ENCODE measurements around the gene POLD4. TPM values are rescaled to one million over a fixed set of nuclear protein-coding genes. Genes with fewer than 3 reads are reported as not detected.
A peak's percentile ranks its signal among the peaks of the same experiment; 100 is the strongest.

POLD4 gene
- total and polyA plus RNA-seq, 7 experiments from 2014 or later = 59.9 to 116 (median 95.1) TPM

GRCh38 chr11:67307545-67308001 is 45.8 kb downstream of the POLD4 start:
- H3K27me3 ChIP-seq (ENCODE audit: control insufficient read depth in 2 of 2, insufficient read depth in 2 of 2, low read length in 2 of 2) = no peaks in the 10 kb centered on the region
- Mint-ChIP-seq H3K27ac (peak overlapping the region in 1 of 9 donors; percentile 38), H3K4me3 (no peak overlapping the region), H3K27me3 (no peaks in the 10 kb centered on the region), H3K9me3 (no peaks in the 10 kb centered on the region), H3K4me1 (peaks cover 12 to 26% (median 18%) of the 10 kb centered on the region in 7 donors), H3K36me3 (peaks cover 0 to 1% (median 0%) of the 10 kb centered on the region in 5 donors)
- H3K4me1 ChIP-seq (ENCODE audit: control insufficient read depth in 2 of 2, insufficient read depth in 2 of 2, low read length in 2 of 2) = peaks cover 14 to 18% of the 10 kb centered on the region in 2 donors
- ATAC-seq (no peak), DNase-seq (no peak)
- peaks cover 0 to 4% (median 0%) of the 10 kb centered on the region in 3 experiments for H3K36me3 ChIP-seq (ENCODE audit: control insufficient read depth in 2 of 3, insufficient read depth in 3 of 3, low read length in 3 of 3)
- no peak overlapping the region for H3K4me3 ChIP-seq (ENCODE audit: low read length)
- intact Hi-C loops (cut with micrococcal nuclease) = no loop called here
- POLR2A ChIA-PET = interaction anchor here (0.9 to 10.1 kb wide), 2 partner anchors 18 to 36 kb away, joined by 3 to 124 read pairs; partner anchors contain the start of gene ANKRD13D
- no peaks in the 10 kb centered on the region for H3K9me3 ChIP-seq (ENCODE audit: control insufficient read depth in 2 of 3, low read length in 3 of 3)
- CTCF ChIA-PET = interaction anchor here (0.8 kb wide), 1 partner anchor 38 kb away, joined by 3 read pairs; no protein-coding TSS in a partner anchor
- no peak overlapping the region for H3K27ac ChIP-seq (ENCODE audit: low read depth, low read length)

GRCh38 chr11:67306769-67307544 is 46.4 kb downstream of the POLD4 start:
- CTCF ChIA-PET = no interaction called here

GRCh38 chr11:67304511-67305113 is 48.7 kb downstream of the POLD4 start:
- peak overlapping the region in 9 of 10 donors; percentile 6 to 79 (median 55) for H3K4me3 Mint-ChIP-seq
- peaks cover 0 to 13% (median 6%) of the 10 kb centered on the region in 7 donors for H3K4me1 Mint-ChIP-seq
- peaks cover 0 to 5% (median 0%) of the 10 kb centered on the region in 5 donors for H3K36me3 Mint-ChIP-seq
- Histone ChIP-seq H3K4me1 (ENCODE audit: control insufficient read depth in 2 of 2, insufficient read depth in 2 of 2, low read length in 2 of 2) (peaks cover 6 to 9% of the 10 kb centered on the region in 2 donors), H3K9me3 (ENCODE audit: control insufficient read depth in 2 of 3, low read length in 3 of 3) (no peaks in the 10 kb centered on the region), H3K27me3 (ENCODE audit: control insufficient read depth in 2 of 2, insufficient read depth in 2 of 2, low read length in 2 of 2) (no peaks in the 10 kb centered on the region), H3K36me3 (ENCODE audit: control insufficient read depth in 2 of 3, insufficient read depth in 3 of 3, low read length in 3 of 3) (peaks cover 0 to 23% (median 5%) of the 10 kb centered on the region in 3 experiments), H3K4me3 (ENCODE audit: low read length) (peak overlapping the region; percentile 61), H3K27ac (ENCODE audit: low read depth, low read length) (peak overlapping the region; percentile 76)
- peak overlapping the region in 4 of 9 donors; percentile 46 to 60 (median 54) for H3K27ac Mint-ChIP-seq
- DNase-seq = no peak
- H3K27me3 Mint-ChIP-seq = no peaks in the 10 kb centered on the region
- ChIA-PET CTCF (interaction anchor here (0.6 to 1.4 kb wide), 4 partner anchors 9 to 65 kb away, joined by 3 to 5 read pairs (median 4); no protein-coding TSS in a partner anchor), POLR2A (interaction anchor here (1.2 to 10.1 kb wide), 6 partner anchors 9 to 48 kb away, joined by 5 to 124 read pairs (median 6); partner anchors contain the start of genes ANKRD13D and POLD4)
- ATAC-seq = no peak
- intact Hi-C loops (cut with micrococcal nuclease) = no loop called here
- no peaks in the 10 kb centered on the region for H3K9me3 Mint-ChIP-seq

More at GRCh38 chr11:67306769-67307544, 46.4 kb downstream of the POLD4 start:
- Mint-ChIP-seq H3K27ac (no peak overlapping the region), H3K4me1 (peaks cover 6 to 24% (median 16%) of the 10 kb centered on the region in 7 donors), H3K9me3 (no peaks in the 10 kb centered on the region), H3K27me3 (no peaks in the 10 kb centered on the region), H3K36me3 (peaks cover 0 to 1% (median 0%) of the 10 kb centered on the region in 5 donors), H3K4me3 (no peak overlapping the region)
- intact Hi-C loops (cut with micrococcal nuclease) = no loop called here
- Histone ChIP-seq H3K27ac (ENCODE audit: low read depth, low read length) (no peak overlapping the region), H3K36me3 (ENCODE audit: control insufficient read depth in 2 of 3, insufficient read depth in 3 of 3, low read length in 3 of 3) (peaks cover 0 to 4% (median 0%) of the 10 kb centered on the region in 3 experiments), H3K9me3 (ENCODE audit: control insufficient read depth in 2 of 3, low read length in 3 of 3) (no peaks in the 10 kb centered on the region), H3K4me1 (ENCODE audit: control insufficient read depth in 2 of 2, insufficient read depth in 2 of 2, low read length in 2 of 2) (peaks cover 9 to 11% of the 10 kb centered on the region in 2 donors), H3K27me3 (ENCODE audit: control insufficient read depth in 2 of 2, insufficient read depth in 2 of 2, low read length in 2 of 2) (no peaks in the 10 kb centered on the region), H3K4me3 (ENCODE audit: low read length) (no peak overlapping the region)
- ATAC-seq = no peak
- POLR2A ChIA-PET = interaction anchor here (0.5 to 10.1 kb wide), 2 partner anchors 17 to 1194 kb away, joined by 3 to 124 read pairs; partner anchors contain the start of gene ANKRD13D
- no peak for DNase-seq

- Histone ChIP-seq H3K4me3 (ENCODE audit: low read length) (peak overlapping the region; percentile 61), H3K9me3 (ENCODE audit: control insufficient read depth in 2 of 3, low read length in 3 of 3) (no peaks in the 10 kb centered on the region), H3K36me3 (ENCODE audit: control insufficient read depth in 2 of 3, insufficient read depth in 3 of 3, low read length in 3 of 3) (peaks cover 0 to 30% (median 12%) of the 10 kb centered on the region in 3 experiments), H3K27ac (ENCODE audit: low read depth, low read length) (peak overlapping the region; percentile 76), H3K4me1 (ENCODE audit: control insufficient read depth in 2 of 2, insufficient read depth in 2 of 2, low read length in 2 of 2) (peaks cover 6 to 9% of the 10 kb centered on the region in 2 donors), H3K27me3 (ENCODE audit: control insufficient read depth in 2 of 2, insufficient read depth in 2 of 2, low read length in 2 of 2) (no peaks in the 10 kb centered on the region)
- Mint-ChIP-seq H3K4me1 (peaks cover 0 to 13% (median 6%) of the 10 kb centered on the region in 7 donors), H3K27ac (peak overlapping the region in 2 of 9 donors; percentile 5 to 46), H3K4me3 (peak overlapping the region; percentile 25 to 79 (median 67)), H3K9me3 (no peaks in the 10 kb centered on the region), H3K36me3 (peaks cover 0 to 8% (median 0%) of the 10 kb centered on the region in 5 donors), H3K27me3 (no peaks in the 10 kb centered on the region)
- DNase-seq (peak in 4 of 9 donors; percentile 19 to 34 (median 26)), ATAC-seq (peak; percentile 43)
- CTCF ChIA-PET = interaction anchor here (0.6 to 2.0 kb wide), 6 partner anchors 10 to 64 kb away, joined by 3 to 5 read pairs (median 4); no protein-coding TSS in a partner anchor
- intact Hi-C loops (cut with micrococcal nuclease) = loop anchor here in 1 of 2 donors (1.0 kb wide), 2 partner anchors 13 to 15 kb away; partner anchors contain the start of gene ANKRD13D
- POLR2A ChIA-PET = interaction anchor here (1.3 to 10.1 kb wide), 8 partner anchors 10 to 63 kb away, joined by 4 to 124 read pairs (median 7); partner anchors contain the start of genes ANKRD13D and POLD4
These were observed 49.4 kb downstream of the POLD4 start for GRCh38 chr11:67303835-67304411.

GRCh38 chr11:67303132-67303834 is 50.1 kb downstream of the POLD4 start, which contains the start of gene SSH3:
Gene SSH3, plus strand, starts transcription at chr11:67303530. Its CDS starts 96 bp downstream, at chr11:67303626.
- Histone ChIP-seq H3K4me3 (ENCODE audit: low read length) (peak within 1 kb of the TSS; percentile 61), H3K9me3 (ENCODE audit: control insufficient read depth in 2 of 3, low read length in 3 of 3) (no peaks in the 10 kb centered on the region), H3K36me3 (ENCODE audit: control insufficient read depth in 2 of 3, insufficient read depth in 3 of 3, low read length in 3 of 3) (peaks cover 0 to 36% (median 13%) of the 10 kb centered on the region in 3 experiments), H3K27ac (ENCODE audit: low read depth, low read length) (peak within 1 kb of the TSS; percentile 76), H3K4me1 (ENCODE audit: control insufficient read depth in 2 of 2, insufficient read depth in 2 of 2, low read length in 2 of 2) (peaks cover 6 to 9% of the 10 kb centered on the region in 2 donors), H3K27me3 (ENCODE audit: control insufficient read depth in 2 of 2, insufficient read depth in 2 of 2, low read length in 2 of 2) (no peaks in the 10 kb centered on the region)
- intact Hi-C loops (cut with micrococcal nuclease) = loop anchor here in 1 of 2 donors (1.0 kb wide), 2 partner anchors 14 kb away; partner anchors contain the start of gene ANKRD13D
- Mint-ChIP-seq H3K4me3 (peak within 1 kb of the TSS; percentile 25 to 79 (median 68)), H3K9me3 (no peaks in the 10 kb centered on the region), H3K36me3 (peaks cover 0 to 13% (median 5%) of the 10 kb centered on the region in 5 donors), H3K27me3 (no peaks in the 10 kb centered on the region), H3K4me1 (peaks cover 0 to 18% (median 11%) of the 10 kb centered on the region in 7 donors), H3K27ac (peak within 1 kb of the TSS in 6 of 9 donors; percentile 17 to 74 (median 55))
- DNase-seq = peak in 6 of 9 donors; percentile 17 to 63 (median 24)
- peak; percentile 80 for ATAC-seq
- CTCF ChIA-PET = interaction anchor here (1.4 to 2.0 kb wide), 3 partner anchors 14 to 41 kb away, joined by 5 to 6 read pairs (median 5); no protein-coding TSS in a partner anchor
- POLR2A ChIA-PET = interaction anchor here (0.5 to 10.1 kb wide), 14 partner anchors 9 to 79 kb away, joined by 3 to 124 read pairs (median 4); partner anchors contain the start of genes ANKRD13D and POLD4

All from naive thymus-derived CD4-positive, alpha-beta T cell (primary cell).